Ovary (tissue), 3 donors: ENCODE data around the gene NUDC.

ENCODE experiments used
- CTCF ChIP-seq, 3 donors: fragments of 450-650 bp in 2 of 3; fragments of 200-600 bp in 1 of 3; IDR thresholded peaks; one replicate each; pipeline versions ENCODE4 v1.5.1 to v1.8.0; 2016 to 2022; ENCODE audit warnings: antibody characterized with exemption in 3 of 3, mild to moderate bottlenecking in 1 of 3
- POLR2A ChIP-seq: fragments of 450-650 bp; IDR thresholded peaks from one replicate; pipeline ENCODE4 v1.6.1; 2017; ENCODE audit warnings: antibody characterized with exemption, mild to moderate bottlenecking, moderate library complexity
- donor health status: DM: no; HTN: no; CAD: no.

- TF ChIP-seq POLR2A (no peak), CTCF (IDR thresholded peaks at IDR 0.05) (no peak)
These were observed 71.9 kb downstream of the NUDC start, which contains the start of gene TRNP1 for GRCh38 chr1:26993237-26994019.
